Peyer's patch (tissue), 4 donors: Measurements from ENCODE around the gene KLRC3.

ENCODE experiments used
- POLR2A ChIP-seq, 2 donors: fragments of 450-650 bp; IDR thresholded peaks; one replicate each; pipeline ENCODE4 v1.5.1; 2017; ENCODE audit warnings: antibody characterized with exemption in 2 of 2, mild to moderate bottlenecking in 2 of 2, moderate library complexity in 2 of 2
- TF ChIP-seq, protein P1 (sequence below), 6 experiments: fragments of 450-650 bp in 4 of 6; fragments of 200-600 bp in 2 of 6; sonication (generic) in 1 of 6; IDR thresholded peaks; one replicate each; pipeline ENCODE4 v1.5.1; 2017 to 2019; ENCODE audit warnings: antibody characterized with exemption in 6 of 6, mild to moderate bottlenecking in 3 of 6, moderate library complexity in 1 of 6

DNA sequence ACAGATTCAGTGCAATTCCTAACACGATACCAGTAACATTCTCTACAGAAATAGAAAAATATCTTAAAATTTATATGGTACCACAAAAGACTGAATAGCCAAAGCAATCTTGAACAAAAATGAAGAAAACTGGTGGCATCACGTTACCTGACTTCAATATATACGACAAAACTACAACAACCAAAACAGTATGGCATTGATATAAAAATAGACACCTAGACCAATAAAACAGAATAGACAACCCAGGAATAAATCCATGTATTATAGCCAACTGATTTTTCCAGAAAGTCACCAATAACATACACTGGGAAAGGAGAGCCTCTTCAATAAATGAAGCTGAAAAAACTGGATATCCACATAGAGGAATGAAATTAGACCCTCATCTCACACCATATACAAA, 36.2 kb downstream of the KLRC3 start:
- TF ChIP-seq, protein P1, sequence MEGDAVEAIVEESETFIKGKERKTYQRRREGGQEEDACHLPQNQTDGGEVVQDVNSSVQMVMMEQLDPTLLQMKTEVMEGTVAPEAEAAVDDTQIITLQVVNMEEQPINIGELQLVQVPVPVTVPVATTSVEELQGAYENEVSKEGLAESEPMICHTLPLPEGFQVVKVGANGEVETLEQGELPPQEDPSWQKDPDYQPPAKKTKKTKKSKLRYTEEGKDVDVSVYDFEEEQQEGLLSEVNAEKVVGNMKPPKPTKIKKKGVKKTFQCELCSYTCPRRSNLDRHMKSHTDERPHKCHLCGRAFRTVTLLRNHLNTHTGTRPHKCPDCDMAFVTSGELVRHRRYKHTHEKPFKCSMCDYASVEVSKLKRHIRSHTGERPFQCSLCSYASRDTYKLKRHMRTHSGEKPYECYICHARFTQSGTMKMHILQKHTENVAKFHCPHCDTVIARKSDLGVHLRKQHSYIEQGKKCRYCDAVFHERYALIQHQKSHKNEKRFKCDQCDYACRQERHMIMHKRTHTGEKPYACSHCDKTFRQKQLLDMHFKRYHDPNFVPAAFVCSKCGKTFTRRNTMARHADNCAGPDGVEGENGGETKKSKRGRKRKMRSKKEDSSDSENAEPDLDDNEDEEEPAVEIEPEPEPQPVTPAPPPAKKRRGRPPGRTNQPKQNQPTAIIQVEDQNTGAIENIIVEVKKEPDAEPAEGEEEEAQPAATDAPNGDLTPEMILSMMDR (IDR thresholded peaks at IDR 0.05), result no peak
- no peak for TF ChIP-seq POLR2A (IDR thresholded peaks at IDR 0.05)
